RWPE1 (cell line): ENCODE measurements around the gene AMELX.

Source experiments
- CTCF ChIA-PET: fragments of 350-600 bp; sonication (Branson Sonifier 250); formaldehyde crosslinking; extraction: SDS; loops from one replicate; lab custom pipeline; 2021; lab: Yijun Ruan, JAX
- POLR2A ChIA-PET: fragments of 400-600 bp; formaldehyde crosslinking; extraction: SDS; loops from one replicate; lab custom pipeline; 2020; ENCODE audit warnings: antibody characterized with exemption; ENCODE audit not compliant: low non-redundant PET; lab: Yijun Ruan, JAX
- DNase-seq: peaks from one replicate; pipeline ENCODE4 v3.0.0; 2012; ENCODE audit warnings: low spot score
- H3K27ac ChIP-seq: fragments of 450-650 bp; 2 replicates; pipeline ENCODE4 v1.5.1; 2017
- CTCF ChIP-seq: fragments of 450-650 bp; conservative IDR thresholded peaks from 2 replicates; pipeline ENCODE4 v1.5.1; 2017; ENCODE audit warnings: low read depth, mild to moderate bottlenecking

Gene AMELX

GRCh38 chrX:11311706-11312105 is 18.5 kb downstream of the AMELX start:
- no peak for DNase-seq
- no peak overlapping the region for H3K27ac ChIP-seq
- CTCF ChIA-PET, result no interaction called here
- TF ChIP-seq CTCF, result no peak
- POLR2A ChIA-PET, result no interaction called here

- DNase-seq, result no peak
- ChIA-PET POLR2A (no interaction called here), CTCF (interaction anchor here (0.6 kb wide), 1 partner anchor 113 kb away, joined by 3 read pairs; no protein-coding TSS in a partner anchor)
- TF ChIP-seq CTCF, result no peak
- H3K27ac ChIP-seq, result no peak overlapping the region
Measured at GRCh38 chrX:11319806-11320520, 26.8 kb downstream of the AMELX start.

- DNase-seq, result no peak
- TF ChIP-seq CTCF, result no peak
- H3K27ac ChIP-seq, result no peak overlapping the region
- ChIA-PET POLR2A (no interaction called here), CTCF (no interaction called here)
Measured at GRCh38 chrX:11321986-11322385, 28.8 kb downstream of the AMELX start.

- ChIA-PET CTCF (no interaction called here), POLR2A (no interaction called here)
- no peak for DNase-seq
- H3K27ac ChIP-seq, result no peak overlapping the region
- no peak for TF ChIP-seq CTCF
Measured at GRCh38 chrX:11328134-11328533, 34.9 kb downstream of the AMELX start.

- TF ChIP-seq CTCF, result no peak
- no peak overlapping the region for H3K27ac ChIP-seq
- ChIA-PET CTCF (no interaction called here), POLR2A (no interaction called here)
- peak; percentile 3 for DNase-seq
Measured at GRCh38 chrX:11329021-11329420, 35.8 kb downstream of the AMELX start.

- DNase-seq, result no peak
- no peak overlapping the region for H3K27ac ChIP-seq
- TF ChIP-seq CTCF, result no peak
- ChIA-PET CTCF (no interaction called here), POLR2A (no interaction called here)
Measured at GRCh38 chrX:11331788-11332187, 38.6 kb downstream of the AMELX start.
